GM23338 (cell line): ENCODE measurements around the gene TRAF3IP3. TPM values are rescaled to one million over a fixed set of nuclear protein-coding genes. Genes with fewer than 3 reads are reported as not detected.

Experiments used
- ATAC-seq: fragments of 200-7000 bp; cut with Tn5 transposase; 3 replicates; pipeline ENCODE4 v1.9.1; 2020
- DNase-seq: peaks from one replicate; pipeline ENCODE4 v3.0.0-alpha.2; 2015; ENCODE audit warnings: low spot score
- H2AFZ ChIP-seq: fragments of 200-600 bp; sonication (generic); 2 replicates; pipeline ENCODE4 v1.8.0; 2016; ENCODE audit warnings: antibody characterized with exemption, mild to moderate bottlenecking, moderate library complexity
- H3F3A ChIP-seq: fragments of 200-600 bp; sonication (generic); replicated peaks from 2 replicates; pipeline ENCODE4 v1.8.0; 2017; ENCODE audit warnings: antibody characterized with exemption, mixed run types, low read depth
- H3K27ac ChIP-seq: fragments of 200-600 bp; sonication (generic); 2 replicates; pipeline ENCODE4 v1.6.1; 2016; ENCODE audit warnings: low read depth
- H3K27me3 ChIP-seq: fragments of 200-600 bp; sonication (generic); 2 replicates; pipeline ENCODE4 v1.8.0; 2016; ENCODE audit warnings: mild to moderate bottlenecking, mixed run types, moderate library complexity; ENCODE audit not compliant: insufficient read depth
- H3K36me3 ChIP-seq: fragments of 200-600 bp; sonication (generic); 2 replicates; pipeline ENCODE4 v1.8.0; 2016; ENCODE audit warnings: mild to moderate bottlenecking; ENCODE audit not compliant: insufficient read depth
- H3K4me1 ChIP-seq: fragments of 200-600 bp; sonication (generic); 2 replicates; pipeline ENCODE4 v1.8.0; 2016; ENCODE audit warnings: mild to moderate bottlenecking, moderate library complexity; ENCODE audit not compliant: insufficient read depth
- H3K4me2 ChIP-seq: fragments of 200-600 bp; sonication (generic); 2 replicates; pipeline ENCODE4 v1.7.1; 2017; ENCODE audit warnings: mixed run types
- H3K4me3 ChIP-seq: fragments of 200-600 bp; sonication (generic); 2 replicates; pipeline ENCODE4 v1.6.1; 2016; ENCODE audit warnings: mixed run types
- H3K79me2 ChIP-seq: fragments of 200-600 bp; sonication (generic); replicated peaks from 2 replicates; pipeline ENCODE4 v1.8.0; 2017; ENCODE audit warnings: mild to moderate bottlenecking; ENCODE audit not compliant: insufficient read depth
- H3K9me2 ChIP-seq: fragments of 200-600 bp; sonication (generic); 2 replicates; pipeline ENCODE4 v1.8.0; 2017; ENCODE audit not compliant: insufficient read depth
- H4K20me1 ChIP-seq: fragments of 200-600 bp; sonication (generic); replicated peaks from 2 replicates; pipeline ENCODE4 v1.8.0; 2017; ENCODE audit warnings: mild to moderate bottlenecking; ENCODE audit not compliant: insufficient read depth
- H3K27ac Mint-ChIP-seq: 2 replicates; pipeline ENCODE4 v1.8.0; 2020; ENCODE audit warnings: inconsistent platforms, mild to moderate bottlenecking, moderate library complexity, mixed read lengths
- H3K27me3 Mint-ChIP-seq: 3 replicates; pipeline ENCODE4 v1.8.0; 2022; ENCODE audit warnings: low read depth, mild to moderate bottlenecking, moderate library complexity, mixed read lengths, inconsistent platforms; ENCODE audit not compliant: insufficient read depth, poor library complexity
- H3K36me3 Mint-ChIP-seq: 3 replicates; pipeline ENCODE4 v1.8.0; 2021; ENCODE audit warnings: low read depth, mild to moderate bottlenecking, inconsistent platforms, moderate library complexity, mixed read lengths
- H3K4me1 Mint-ChIP-seq: 3 replicates; pipeline ENCODE4 v1.8.0; 2020; ENCODE audit warnings: mild to moderate bottlenecking, inconsistent platforms, mixed read lengths
- H3K4me3 Mint-ChIP-seq: 3 replicates; pipeline ENCODE4 v1.8.0; 2021; ENCODE audit warnings: moderate library complexity, mild to moderate bottlenecking, inconsistent platforms, mixed read lengths
- H3K9me3 Mint-ChIP-seq: 3 replicates; pipeline ENCODE4 v1.8.0; 2020; ENCODE audit warnings: moderate library complexity, mild to moderate bottlenecking, inconsistent platforms, mixed read lengths
- CREB1 ChIP-seq: fragments of 250-450 bp; sonication (Bioruptor Pico); IDR thresholded peaks from 2 replicates; pipeline ENCODE4 v1.5.0; 2020; ENCODE audit warnings: low read depth, mild to moderate bottlenecking, moderate library complexity
- EZH2 ChIP-seq: fragments of 200-600 bp; sonication (generic); IDR thresholded peaks from one replicate; pipeline ENCODE4 v1.8.0; 2017; ENCODE audit warnings: antibody characterized with exemption, mild to moderate bottlenecking, low read depth; ENCODE audit not compliant: unreplicated experiment
- EZH2phosphoT487 ChIP-seq: fragments of 200-600 bp; sonication (generic); IDR thresholded peaks from one replicate; pipeline ENCODE4 v1.8.1; 2018; ENCODE audit warnings: antibody characterized with exemption; ENCODE audit not compliant: unreplicated experiment
- JUNB ChIP-seq: IDR thresholded peaks from one replicate; pipeline ENCODE4 v1.6.1; 2016; ENCODE audit warnings: antibody characterized with exemption; ENCODE audit not compliant: unreplicated experiment
- NANOG ChIP-seq: IDR thresholded peaks from 2 replicates; pipeline ENCODE4 v1.6.1; 2016; ENCODE audit warnings: antibody characterized with exemption, borderline replicate concordance
- POLR2AphosphoS5 ChIP-seq: IDR thresholded peaks from 2 replicates; pipeline ENCODE4 v1.6.1; 2016; ENCODE audit warnings: antibody characterized with exemption, low read depth
- STAT1 ChIP-seq: IDR thresholded peaks from one replicate; pipeline ENCODE4 v1.6.1; 2016; ENCODE audit warnings: antibody characterized with exemption; ENCODE audit not compliant: unreplicated experiment
- ZNF114 ChIP-seq: fragments of 250-450 bp; sonication (Bioruptor Pico); IDR thresholded peaks from 2 replicates; pipeline ENCODE4 v1.5.0; 2020; ENCODE audit warnings: mild to moderate bottlenecking, moderate library complexity
- ZNF331 ChIP-seq: fragments of 250-450 bp; sonication (Bioruptor Pico); IDR thresholded peaks from 2 replicates; pipeline ENCODE4 v1.5.0; 2020; ENCODE audit warnings: low read depth, mild to moderate bottlenecking, moderate library complexity
- polyA plus RNA-seq: library from polyadenylated mRNA; unstranded; fragments of >200 nt; fragmentation: Nextera tagmentation; extraction: Ambion mirVana; gene quantifications from 2 replicates; pipeline ENCODE4 v1.2.1, GENCODE V29; 2016
- total RNA-seq: library from RNA; depleted of rRNA; stranded (reverse); fragments of >200 nt; shearing (Covaris generic); gene quantifications from 2 replicates; pipeline ENCODE4 v1.2.3, GENCODE V29; 2014
- TF ChIP-seq, protein P1 (sequence below): IDR thresholded peaks from 2 replicates; pipeline ENCODE4 v1.6.1; 2016; ENCODE audit warnings: antibody characterized with exemption
- TF ChIP-seq, protein P2 (sequence below): IDR thresholded peaks from one replicate; pipeline ENCODE4 v1.6.1; 2018; ENCODE audit warnings: antibody characterized with exemption; ENCODE audit not compliant: unreplicated experiment
- TF ChIP-seq, protein P3 (sequence below): fragments of 250-450 bp; sonication (Bioruptor Pico); IDR thresholded peaks from 2 replicates; pipeline ENCODE4 v1.5.0; 2020; ENCODE audit warnings: mild to moderate bottlenecking, moderate library complexity
- TF ChIP-seq, protein P4 (sequence below), 2 experiments: fragments of 200-600 bp in 1 of 2; sonication (generic) in 1 of 2; conservative IDR thresholded peaks; 2 replicates each; pipeline versions ENCODE4 v1.5.1 to v1.6.1; 2016 to 2017; ENCODE audit warnings: antibody characterized with exemption in 2 of 2, low read depth in 2 of 2, mild to moderate bottlenecking in 2 of 2, moderate library complexity in 1 of 2

The TRAF3IP3 gene
- total and polyA plus RNA-seq, 2 experiments from 2014 or later = not detected

DNA sequence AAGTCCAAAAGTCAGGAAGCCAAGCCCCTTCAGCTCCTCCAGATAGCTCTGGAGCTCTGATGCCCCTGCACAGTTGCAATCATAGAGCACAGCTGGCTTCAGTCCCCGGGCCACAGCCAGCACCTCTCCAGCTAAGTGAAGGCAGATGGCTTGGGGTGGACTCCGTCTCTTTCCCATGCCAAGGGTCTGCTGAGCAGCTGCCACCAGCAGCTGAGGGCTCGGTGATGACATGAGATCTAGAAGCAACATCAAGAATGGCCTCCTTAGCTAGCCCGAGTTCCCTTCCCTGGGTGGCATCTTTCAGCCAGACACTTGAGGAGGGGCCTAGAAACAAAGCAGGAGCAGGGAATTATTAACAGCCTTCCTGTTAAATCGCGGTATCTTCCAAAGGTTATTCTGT is 27.5 kb downstream of the TRAF3IP3 start:
- Histone ChIP-seq H3F3A (no peaks in the 10 kb centered on the region), H3K27ac (no peak overlapping the region), H3K9me2 (no peaks in the 10 kb centered on the region), H3K36me3 (no peaks in the 10 kb centered on the region), H3K4me1 (peaks cover 4% of the 10 kb centered on the region; the same call in 1 of the 2 replicates), H3K4me2 (peak overlapping the region; percentile 81), H3K27me3 (no peaks in the 10 kb centered on the region), H3K79me2 (no peaks in the 10 kb centered on the region; the same call in 1 of the 2 replicates), H2AFZ (no peak overlapping the region), H4K20me1 (no peaks in the 10 kb centered on the region; the same call in 1 of the 2 replicates), H3K4me3 (peak overlapping the region; percentile 64)
- DNase-seq (no peak), ATAC-seq (no peak)
- Mint-ChIP-seq H3K4me1 (peaks cover 9% of the 10 kb centered on the region), H3K36me3 (peaks cover 8% of the 10 kb centered on the region), H3K27me3 (peaks cover 5% of the 10 kb centered on the region), H3K9me3 (peaks cover 2% of the 10 kb centered on the region; the same call in 1 of the 3 replicates), H3K4me3 (peak overlapping the region; percentile 96), H3K27ac (no peak overlapping the region; the same call in 1 of the 2 replicates)
- TF ChIP-seq, protein P1, sequence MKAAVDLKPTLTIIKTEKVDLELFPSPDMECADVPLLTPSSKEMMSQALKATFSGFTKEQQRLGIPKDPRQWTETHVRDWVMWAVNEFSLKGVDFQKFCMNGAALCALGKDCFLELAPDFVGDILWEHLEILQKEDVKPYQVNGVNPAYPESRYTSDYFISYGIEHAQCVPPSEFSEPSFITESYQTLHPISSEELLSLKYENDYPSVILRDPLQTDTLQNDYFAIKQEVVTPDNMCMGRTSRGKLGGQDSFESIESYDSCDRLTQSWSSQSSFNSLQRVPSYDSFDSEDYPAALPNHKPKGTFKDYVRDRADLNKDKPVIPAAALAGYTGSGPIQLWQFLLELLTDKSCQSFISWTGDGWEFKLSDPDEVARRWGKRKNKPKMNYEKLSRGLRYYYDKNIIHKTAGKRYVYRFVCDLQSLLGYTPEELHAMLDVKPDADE = no peak
- TF ChIP-seq ZNF331 (CRISPR knock-in tag) (no peak), EZH2 (no peak), STAT1 (no peak), JUNB (no peak), CREB1 (no peak), EZH2phosphoT487 (no peak), NANOG (no peak), ZNF114 (CRISPR knock-in tag) (no peak), POLR2AphosphoS5 (no peak)
- TF ChIP-seq, protein P2, sequence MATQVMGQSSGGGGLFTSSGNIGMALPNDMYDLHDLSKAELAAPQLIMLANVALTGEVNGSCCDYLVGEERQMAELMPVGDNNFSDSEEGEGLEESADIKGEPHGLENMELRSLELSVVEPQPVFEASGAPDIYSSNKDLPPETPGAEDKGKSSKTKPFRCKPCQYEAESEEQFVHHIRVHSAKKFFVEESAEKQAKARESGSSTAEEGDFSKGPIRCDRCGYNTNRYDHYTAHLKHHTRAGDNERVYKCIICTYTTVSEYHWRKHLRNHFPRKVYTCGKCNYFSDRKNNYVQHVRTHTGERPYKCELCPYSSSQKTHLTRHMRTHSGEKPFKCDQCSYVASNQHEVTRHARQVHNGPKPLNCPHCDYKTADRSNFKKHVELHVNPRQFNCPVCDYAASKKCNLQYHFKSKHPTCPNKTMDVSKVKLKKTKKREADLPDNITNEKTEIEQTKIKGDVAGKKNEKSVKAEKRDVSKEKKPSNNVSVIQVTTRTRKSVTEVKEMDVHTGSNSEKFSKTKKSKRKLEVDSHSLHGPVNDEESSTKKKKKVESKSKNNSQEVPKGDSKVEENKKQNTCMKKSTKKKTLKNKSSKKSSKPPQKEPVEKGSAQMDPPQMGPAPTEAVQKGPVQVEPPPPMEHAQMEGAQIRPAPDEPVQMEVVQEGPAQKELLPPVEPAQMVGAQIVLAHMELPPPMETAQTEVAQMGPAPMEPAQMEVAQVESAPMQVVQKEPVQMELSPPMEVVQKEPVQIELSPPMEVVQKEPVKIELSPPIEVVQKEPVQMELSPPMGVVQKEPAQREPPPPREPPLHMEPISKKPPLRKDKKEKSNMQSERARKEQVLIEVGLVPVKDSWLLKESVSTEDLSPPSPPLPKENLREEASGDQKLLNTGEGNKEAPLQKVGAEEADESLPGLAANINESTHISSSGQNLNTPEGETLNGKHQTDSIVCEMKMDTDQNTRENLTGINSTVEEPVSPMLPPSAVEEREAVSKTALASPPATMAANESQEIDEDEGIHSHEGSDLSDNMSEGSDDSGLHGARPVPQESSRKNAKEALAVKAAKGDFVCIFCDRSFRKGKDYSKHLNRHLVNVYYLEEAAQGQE = no peak
- TF ChIP-seq, protein P3, sequence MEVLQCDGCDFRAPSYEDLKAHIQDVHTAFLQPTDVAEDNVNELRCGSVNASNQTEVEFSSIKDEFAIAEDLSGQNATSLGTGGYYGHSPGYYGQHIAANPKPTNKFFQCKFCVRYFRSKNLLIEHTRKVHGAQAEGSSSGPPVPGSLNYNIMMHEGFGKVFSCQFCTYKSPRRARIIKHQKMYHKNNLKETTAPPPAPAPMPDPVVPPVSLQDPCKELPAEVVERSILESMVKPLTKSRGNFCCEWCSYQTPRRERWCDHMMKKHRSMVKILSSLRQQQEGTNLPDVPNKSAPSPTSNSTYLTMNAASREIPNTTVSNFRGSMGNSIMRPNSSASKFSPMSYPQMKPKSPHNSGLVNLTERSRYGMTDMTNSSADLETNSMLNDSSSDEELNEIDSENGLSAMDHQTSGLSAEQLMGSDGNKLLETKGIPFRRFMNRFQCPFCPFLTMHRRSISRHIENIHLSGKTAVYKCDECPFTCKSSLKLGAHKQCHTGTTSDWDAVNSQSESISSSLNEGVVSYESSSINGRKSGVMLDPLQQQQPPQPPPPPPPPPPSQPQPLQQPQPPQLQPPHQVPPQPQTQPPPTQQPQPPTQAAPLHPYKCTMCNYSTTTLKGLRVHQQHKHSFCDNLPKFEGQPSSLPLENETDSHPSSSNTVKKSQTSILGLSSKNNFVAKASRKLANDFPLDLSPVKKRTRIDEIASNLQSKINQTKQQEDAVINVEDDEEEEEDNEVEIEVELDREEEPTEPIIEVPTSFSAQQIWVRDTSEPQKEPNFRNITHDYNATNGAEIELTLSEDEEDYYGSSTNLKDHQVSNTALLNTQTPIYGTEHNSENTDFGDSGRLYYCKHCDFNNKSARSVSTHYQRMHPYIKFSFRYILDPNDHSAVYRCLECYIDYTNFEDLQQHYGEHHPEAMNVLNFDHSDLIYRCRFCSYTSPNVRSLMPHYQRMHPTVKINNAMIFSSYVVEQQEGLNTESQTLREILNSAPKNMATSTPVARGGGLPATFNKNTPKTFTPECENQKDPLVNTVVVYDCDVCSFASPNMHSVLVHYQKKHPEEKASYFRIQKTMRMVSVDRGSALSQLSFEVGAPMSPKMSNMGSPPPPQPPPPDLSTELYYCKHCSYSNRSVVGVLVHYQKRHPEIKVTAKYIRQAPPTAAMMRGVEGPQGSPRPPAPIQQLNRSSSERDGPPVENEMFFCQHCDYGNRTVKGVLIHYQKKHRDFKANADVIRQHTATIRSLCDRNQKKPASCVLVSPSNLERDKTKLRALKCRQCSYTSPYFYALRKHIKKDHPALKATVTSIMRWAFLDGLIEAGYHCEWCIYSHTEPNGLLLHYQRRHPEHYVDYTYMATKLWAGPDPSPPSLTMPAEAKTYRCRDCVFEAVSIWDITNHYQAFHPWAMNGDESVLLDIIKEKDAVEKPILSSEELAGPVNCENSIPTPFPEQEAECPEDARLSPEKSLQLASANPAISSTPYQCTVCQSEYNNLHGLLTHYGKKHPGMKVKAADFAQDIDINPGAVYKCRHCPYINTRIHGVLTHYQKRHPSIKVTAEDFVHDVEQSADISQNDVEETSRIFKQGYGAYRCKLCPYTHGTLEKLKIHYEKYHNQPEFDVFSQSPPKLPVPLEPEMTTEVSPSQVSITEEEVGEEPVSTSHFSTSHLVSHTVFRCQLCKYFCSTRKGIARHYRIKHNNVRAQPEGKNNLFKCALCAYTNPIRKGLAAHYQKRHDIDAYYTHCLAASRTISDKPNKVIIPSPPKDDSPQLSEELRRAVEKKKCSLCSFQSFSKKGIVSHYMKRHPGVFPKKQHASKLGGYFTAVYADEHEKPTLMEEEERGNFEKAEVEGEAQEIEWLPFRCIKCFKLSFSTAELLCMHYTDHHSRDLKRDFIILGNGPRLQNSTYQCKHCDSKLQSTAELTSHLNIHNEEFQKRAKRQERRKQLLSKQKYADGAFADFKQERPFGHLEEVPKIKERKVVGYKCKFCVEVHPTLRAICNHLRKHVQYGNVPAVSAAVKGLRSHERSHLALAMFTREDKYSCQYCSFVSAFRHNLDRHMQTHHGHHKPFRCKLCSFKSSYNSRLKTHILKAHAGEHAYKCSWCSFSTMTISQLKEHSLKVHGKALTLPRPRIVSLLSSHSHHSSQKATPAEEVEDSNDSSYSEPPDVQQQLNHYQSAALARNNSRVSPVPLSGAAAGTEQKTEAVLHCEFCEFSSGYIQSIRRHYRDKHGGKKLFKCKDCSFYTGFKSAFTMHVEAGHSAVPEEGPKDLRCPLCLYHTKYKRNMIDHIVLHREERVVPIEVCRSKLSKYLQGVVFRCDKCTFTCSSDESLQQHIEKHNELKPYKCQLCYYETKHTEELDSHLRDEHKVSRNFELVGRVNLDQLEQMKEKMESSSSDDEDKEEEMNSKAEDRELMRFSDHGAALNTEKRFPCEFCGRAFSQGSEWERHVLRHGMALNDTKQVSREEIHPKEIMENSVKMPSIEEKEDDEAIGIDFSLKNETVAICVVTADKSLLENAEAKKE (CRISPR knock-in tag) = no peak
- TF ChIP-seq, protein P4, sequence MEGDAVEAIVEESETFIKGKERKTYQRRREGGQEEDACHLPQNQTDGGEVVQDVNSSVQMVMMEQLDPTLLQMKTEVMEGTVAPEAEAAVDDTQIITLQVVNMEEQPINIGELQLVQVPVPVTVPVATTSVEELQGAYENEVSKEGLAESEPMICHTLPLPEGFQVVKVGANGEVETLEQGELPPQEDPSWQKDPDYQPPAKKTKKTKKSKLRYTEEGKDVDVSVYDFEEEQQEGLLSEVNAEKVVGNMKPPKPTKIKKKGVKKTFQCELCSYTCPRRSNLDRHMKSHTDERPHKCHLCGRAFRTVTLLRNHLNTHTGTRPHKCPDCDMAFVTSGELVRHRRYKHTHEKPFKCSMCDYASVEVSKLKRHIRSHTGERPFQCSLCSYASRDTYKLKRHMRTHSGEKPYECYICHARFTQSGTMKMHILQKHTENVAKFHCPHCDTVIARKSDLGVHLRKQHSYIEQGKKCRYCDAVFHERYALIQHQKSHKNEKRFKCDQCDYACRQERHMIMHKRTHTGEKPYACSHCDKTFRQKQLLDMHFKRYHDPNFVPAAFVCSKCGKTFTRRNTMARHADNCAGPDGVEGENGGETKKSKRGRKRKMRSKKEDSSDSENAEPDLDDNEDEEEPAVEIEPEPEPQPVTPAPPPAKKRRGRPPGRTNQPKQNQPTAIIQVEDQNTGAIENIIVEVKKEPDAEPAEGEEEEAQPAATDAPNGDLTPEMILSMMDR (conservative IDR thresholded peaks at IDR 0.05; ENCODE audit: low read depth in 2 of 2) = no peak
